ENCODE data around the gene ZNF407. TPM values are rescaled to one million over a fixed set of nuclear protein-coding genes. Genes with fewer than 3 reads are reported as not detected.

The ZNF407 gene
- total RNA-seq, 1 experiment from 2014 or later = 7.6 TPM

GRCh38 chr18:75057169-75057960 lies 459.7 kb downstream of the ZNF407 start:
- H3K79me2 ChIP-seq (ENCODE audit: insufficient read depth, low read length) = no peaks in the 10 kb centered on the region
- no peaks in the 10 kb centered on the region for H3K9me3 ChIP-seq (ENCODE audit: control insufficient read depth in 1 of 2, insufficient read depth in 1 of 2, low read depth in 1 of 2, low read length in 2 of 2)
- intact Hi-C loops (cut with micrococcal nuclease) = no loop called here
- no TSS peak for BruUV-seq (replicated peaks)
- no peak overlapping the region for H3K4me2 ChIP-seq (ENCODE audit: low read length)
- H2AFZ ChIP-seq (ENCODE audit: low read depth, low read length, poor library complexity, severe bottlenecking) = no peak overlapping the region
- RAD21 ChIA-PET (ENCODE audit: low non-redundant PET in 1 of 2, low total read pairs in 2 of 2, uncharacterized antibody in 2 of 2, unreplicated experiment in 2 of 2) = no interaction called here
- no peaks in the 10 kb centered on the region for H3K4me1 ChIP-seq (ENCODE audit: control insufficient read depth in 1 of 2, insufficient read depth in 2 of 2, low read length in 2 of 2)
- no peak for DNase-seq (ENCODE audit: low read depth, low spot score)
- H4K20me1 ChIP-seq (ENCODE audit: insufficient read depth) = no peaks in the 10 kb centered on the region
- no peaks in the 10 kb centered on the region for H3K36me3 ChIP-seq (ENCODE audit: control insufficient read depth in 1 of 2, insufficient read depth in 2 of 2, low read length in 2 of 2)
- ATAC-seq = no peak
- no peaks in the 10 kb centered on the region for H3K27me3 ChIP-seq (ENCODE audit: insufficient read depth, low read length)
- no peak overlapping the region for H3K27ac ChIP-seq (ENCODE audit: low read depth, low read length)
- no peaks in the 10 kb centered on the region for H3K9me2 ChIP-seq (ENCODE audit: insufficient read depth)
- POLR2A ChIA-PET = no interaction called here
- CTCF ChIA-PET = no interaction called here
- TF ChIP-seq CBX3 (IDR thresholded peaks at IDR 0.05; ENCODE audit: low read depth) = no peak
- TF ChIP-seq ZBTB33 (IDR thresholded peaks at IDR 0.05; ENCODE audit: extremely low read depth, insufficient replicate concordance, low read length) = no peak
- no peak for TF ChIP-seq MAX (IDR thresholded peaks at IDR 0.05)
- no peak for TF ChIP-seq FOSL1 (IDR thresholded peaks at IDR 0.05; ENCODE audit: low read depth)
- no peak for TF ChIP-seq ZNF274 (IDR thresholded peaks at IDR 0.05; ENCODE audit: low read depth, low read length)
- TF ChIP-seq CEBPB (IDR thresholded peaks at IDR 0.05; ENCODE audit: low read depth) = no peak
- no peak for TF ChIP-seq RAD21 (IDR thresholded peaks at IDR 0.05; ENCODE audit: low read depth)
- TF ChIP-seq POLR2AphosphoS5 (IDR thresholded peaks at IDR 0.05; ENCODE audit: low read depth, low read length) = no peak
- TF ChIP-seq EGR1 (IDR thresholded peaks at IDR 0.05; ENCODE audit: low read depth) = no peak
- no peak overlapping the region for H3K9ac ChIP-seq (ENCODE audit: low read length)
- no peak overlapping the region for H3K4me3 ChIP-seq (replicated peaks in 1 of 2; ENCODE audit: low read depth in 1 of 2, low read length in 2 of 2)
